Retina (tissue), 1 donor: Measurements from ENCODE around the gene GABRP.
A peak's percentile ranks its signal among the peaks of the same experiment; 100 is the strongest.
"Not testable (repeated sequence)": the region's sequence is repeated elsewhere in the genome, so short reads cannot be mapped to it uniquely, and the experiment has no call there.

ENCODE experiments used
- DNase-seq: peaks from one replicate; pipeline ENCODE4 v3.0.0-alpha.2; 2016

The GABRP gene, protein sequence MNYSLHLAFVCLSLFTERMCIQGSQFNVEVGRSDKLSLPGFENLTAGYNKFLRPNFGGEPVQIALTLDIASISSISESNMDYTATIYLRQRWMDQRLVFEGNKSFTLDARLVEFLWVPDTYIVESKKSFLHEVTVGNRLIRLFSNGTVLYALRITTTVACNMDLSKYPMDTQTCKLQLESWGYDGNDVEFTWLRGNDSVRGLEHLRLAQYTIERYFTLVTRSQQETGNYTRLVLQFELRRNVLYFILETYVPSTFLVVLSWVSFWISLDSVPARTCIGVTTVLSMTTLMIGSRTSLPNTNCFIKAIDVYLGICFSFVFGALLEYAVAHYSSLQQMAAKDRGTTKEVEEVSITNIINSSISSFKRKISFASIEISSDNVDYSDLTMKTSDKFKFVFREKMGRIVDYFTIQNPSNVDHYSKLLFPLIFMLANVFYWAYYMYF

DNA sequence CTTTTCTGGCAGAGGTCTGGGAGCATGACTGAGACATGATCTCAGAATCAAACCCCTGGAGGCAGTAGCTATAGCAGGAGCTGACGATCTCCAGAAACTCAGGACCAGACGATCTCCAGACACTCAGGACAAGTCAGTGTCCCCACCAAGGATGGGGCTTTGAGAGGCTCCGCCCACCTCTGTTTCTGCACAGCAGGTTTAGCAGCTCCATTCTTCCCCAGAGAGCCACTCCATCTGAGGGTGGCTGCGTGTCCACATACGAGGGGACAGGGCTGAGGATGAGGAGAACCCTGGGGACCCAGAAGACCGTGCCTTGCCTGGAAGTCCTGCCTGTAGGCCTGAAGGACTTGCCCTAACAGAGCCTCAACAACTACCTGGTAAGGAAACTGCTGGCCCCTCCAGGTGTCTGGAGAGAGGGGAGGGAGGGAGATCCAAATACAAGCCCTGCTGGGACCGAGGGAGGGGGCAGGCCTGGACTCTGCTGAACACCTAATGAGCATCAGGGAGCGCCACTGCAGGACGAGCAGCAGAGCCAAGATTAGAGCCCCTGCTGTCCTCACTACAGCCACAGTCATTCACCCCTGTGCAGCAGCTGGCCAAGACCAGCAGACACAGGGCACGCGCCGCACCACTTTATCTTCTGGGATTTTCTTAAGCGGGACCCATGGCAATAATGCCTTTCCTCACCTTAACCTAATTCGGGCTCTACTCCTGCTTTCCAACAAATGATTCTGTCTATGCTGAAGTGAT lies at the start of gene GABRP:
GABRP (plus strand) TSS at position 228 of the 750 bp plus-strand sequence. CDS start 4,891 bp downstream, outside the sequence.
- no peak for DNase-seq

GRCh38 chr5:170736966-170737365 lies 46.6 kb upstream of the GABRP start:
- DNase-seq: no peak

DNA sequence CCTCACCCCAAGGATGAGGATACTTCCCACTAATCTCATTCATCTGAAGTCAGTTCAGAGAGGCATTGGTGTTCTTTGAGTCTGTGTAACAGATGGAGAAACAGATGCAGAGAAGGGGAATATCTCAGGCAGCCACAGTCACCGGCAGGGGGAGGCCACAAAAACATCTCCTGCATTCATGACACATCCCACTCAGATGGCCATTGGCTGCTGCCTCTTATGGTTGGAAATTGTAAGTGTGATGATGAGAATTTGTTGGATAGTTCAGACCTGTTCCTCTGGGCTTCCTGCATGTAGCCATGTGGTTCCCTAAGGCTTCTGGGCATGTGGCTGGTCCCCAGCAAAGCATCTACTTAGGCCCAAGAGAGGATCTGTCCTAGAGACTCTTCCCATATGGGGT lies 45.9 kb upstream of the GABRP start:
- no peak for DNase-seq

GRCh38 chr5:170738840-170739239 lies 44.7 kb upstream of the GABRP start:
- DNase-seq: no peak

- no peak for DNase-seq
Measured at GRCh38 chr5:170739446-170739845, 44.1 kb upstream of the GABRP start.

DNA sequence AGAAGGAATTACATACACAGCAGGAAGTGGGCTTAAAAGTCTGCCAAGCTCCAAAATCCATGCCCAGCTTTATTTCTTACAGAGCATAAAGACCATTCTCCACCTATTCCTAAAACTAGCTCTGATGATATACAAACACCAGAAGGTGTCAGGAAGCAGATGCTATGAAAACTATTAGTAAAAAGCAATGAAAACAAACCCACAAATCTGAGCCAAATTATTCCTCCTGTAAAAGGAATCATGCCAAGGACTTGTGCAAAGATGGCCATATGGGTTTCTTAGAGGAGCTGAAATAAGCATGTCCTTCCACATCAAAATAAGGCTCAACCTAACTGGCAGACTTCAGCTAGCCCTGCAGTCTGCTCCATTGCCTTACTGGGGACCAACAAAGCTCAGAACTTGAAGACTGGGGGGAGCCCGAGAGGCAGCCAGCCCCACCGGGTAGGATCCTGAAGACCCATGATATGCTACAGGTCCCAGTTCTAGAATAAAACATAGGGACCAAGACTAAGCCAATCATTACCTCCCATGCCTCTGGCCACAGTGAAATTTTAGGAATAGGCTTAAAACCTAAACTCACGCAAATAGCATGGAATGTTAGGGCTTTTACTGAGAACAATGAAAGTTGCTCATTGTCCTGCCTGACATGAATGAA lies 42.8 kb upstream of the GABRP start:
- no peak for DNase-seq

- DNase-seq: no peak
Measured at GRCh38 chr5:170741801-170742200, 41.7 kb upstream of the GABRP start.

DNA sequence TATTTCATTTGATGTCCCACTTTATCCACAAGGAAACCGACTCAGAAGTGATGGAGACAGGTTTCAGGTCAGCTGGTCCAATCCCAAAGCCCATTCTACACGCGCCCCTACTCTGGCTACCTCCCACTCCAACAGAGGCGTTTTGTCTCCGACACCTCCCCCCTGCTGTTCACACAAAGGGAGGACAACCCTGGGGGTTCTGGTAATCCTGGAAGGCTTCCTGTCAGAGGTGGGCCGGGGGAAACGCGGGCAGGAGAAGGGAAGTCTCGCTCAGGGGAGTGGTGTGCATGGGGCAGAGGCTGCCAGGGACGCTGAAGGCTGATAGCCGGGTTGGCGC lies 39.7 kb upstream of the GABRP start:
- DNase-seq: no peak

GRCh38 chr5:170745481-170746071 lies 37.9 kb upstream of the GABRP start:
- DNase-seq: peak; percentile 37

- DNase-seq: no peak
Measured at GRCh38 chr5:170746075-170746960, 37.2 kb upstream of the GABRP start.

DNA sequence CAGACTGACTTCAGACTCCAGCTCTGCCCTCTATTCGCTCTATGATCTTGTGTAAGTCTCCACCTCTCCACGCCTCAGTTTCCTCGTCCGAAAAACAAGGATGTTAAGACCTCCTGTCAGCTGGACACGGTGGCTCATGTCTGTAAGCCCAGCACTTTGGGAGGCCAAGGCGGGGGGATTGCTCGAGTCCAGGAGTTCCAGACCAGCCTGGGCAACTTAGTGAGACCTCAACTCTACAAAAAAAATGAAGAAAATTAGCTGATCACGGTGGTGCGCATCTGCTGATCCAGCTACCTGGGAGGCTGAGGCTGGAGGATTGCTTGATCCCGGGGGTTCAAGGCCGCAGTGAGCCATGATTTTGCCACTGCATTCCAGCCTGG lies 36.6 kb upstream of the GABRP start:
- no peak for DNase-seq

- DNase-seq: no peak
Measured at GRCh38 chr5:170747357-170747756, 36.2 kb upstream of the GABRP start.

DNA sequence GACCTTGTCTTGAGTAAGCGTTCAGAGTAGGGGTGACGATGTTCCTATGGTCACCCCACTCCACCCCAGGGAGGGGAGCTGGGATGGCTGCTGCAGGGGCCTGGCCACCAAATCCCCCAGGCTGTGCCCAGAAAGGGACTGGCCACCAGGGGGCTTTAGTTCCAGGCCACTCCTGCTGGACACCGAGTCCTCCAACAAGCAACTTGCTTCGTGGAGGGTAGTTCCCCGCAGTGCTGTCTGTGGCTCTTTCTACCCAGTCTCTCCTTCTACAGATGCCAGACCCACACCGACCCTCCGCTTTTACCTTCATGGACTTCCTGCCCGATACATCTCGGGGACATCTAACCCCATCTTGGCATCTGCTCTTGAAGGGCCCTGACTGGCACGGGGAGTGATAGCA lies 35.7 kb upstream of the GABRP start:
- DNase-seq: peak; percentile 38

DNA sequence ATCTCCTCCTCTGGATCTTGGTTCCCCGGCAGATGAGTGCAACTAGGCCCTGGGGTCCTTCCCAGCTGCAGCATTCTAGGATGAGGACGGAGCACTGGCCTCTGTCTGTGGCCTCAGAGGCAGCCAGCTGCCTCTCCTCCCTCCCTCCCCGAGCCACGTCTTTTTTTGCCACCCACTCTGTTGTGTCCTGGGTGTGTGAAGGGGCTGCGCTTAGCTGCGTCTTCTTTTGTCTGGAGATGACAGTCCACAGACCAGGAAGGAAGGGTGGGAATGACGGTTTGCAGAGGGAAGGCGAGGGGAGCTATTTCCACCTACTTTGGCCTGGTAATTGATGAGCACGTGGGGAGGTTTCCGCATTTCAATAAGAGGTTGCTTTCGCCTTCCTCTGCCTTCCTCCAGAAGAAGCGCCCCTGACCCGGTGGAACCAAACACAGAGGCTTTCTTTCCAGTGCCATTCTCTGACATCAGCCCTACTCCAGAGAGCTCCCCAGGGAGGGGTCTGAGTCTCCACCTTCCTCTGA lies 34.5 kb upstream of the GABRP start:
- no peak for DNase-seq

DNA sequence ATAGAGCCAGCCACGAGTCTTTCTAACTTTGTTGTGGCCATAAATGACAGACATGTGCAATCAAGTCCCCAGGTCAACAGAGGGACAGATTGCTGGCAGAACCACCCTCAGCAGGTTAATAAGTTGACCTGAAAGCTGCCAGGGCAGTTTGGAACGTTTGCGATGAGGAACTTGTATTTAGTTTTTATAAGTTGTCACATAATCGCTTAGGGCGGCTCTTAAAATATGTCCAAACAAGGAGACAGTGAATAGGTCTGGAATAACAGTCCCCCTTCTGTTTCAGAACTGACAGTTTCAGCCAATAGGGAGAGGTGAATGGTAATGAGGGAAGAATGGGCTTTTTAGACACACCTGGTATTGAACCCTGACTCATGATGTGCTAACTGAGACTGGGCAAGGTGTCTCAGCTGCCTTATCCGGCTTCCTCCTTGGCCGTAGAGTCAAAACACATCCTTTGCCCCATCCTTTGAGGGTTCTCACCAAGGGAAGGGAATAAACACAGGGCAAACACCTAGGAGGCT lies 33.6 kb upstream of the GABRP start:
- DNase-seq: no peak

DNA sequence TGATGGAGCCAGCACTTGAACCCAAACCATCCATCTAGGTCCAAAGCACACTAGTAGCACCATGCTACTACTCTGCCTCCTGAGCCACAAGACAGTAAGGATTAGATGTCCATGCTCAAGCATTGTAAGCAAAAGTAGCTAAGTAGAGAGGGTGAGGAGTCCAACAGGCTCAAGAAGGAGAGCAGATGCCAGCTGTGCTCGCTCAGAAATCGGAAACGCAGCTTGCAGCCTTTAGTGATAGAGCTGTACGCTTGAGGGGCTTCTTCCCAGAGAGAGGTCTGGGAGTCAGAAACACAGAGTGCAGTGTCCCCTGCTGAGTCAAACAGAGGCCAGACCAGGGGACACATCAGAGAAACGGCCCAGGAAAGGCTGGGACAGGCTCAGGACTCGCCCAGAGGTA lies 32.7 kb upstream of the GABRP start:
- no peak for DNase-seq

DNA sequence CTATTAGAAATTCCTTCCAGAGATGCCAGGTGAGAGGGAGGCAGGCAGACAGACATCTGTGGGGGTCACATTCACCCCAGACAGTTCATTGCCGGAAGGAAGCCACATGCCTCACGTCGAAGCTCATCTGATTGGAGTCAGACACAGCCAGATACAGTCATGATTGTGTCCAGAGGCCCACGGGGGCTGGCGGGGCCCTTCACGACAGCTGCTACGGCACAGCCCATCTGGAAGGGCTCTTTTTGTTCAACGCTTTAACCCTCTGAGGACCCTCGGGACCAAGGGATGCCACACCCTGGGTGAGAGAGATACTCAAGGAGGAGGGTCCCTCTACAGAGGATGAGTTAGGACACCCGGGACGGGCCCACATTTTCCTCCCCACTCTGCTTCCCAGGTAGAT lies 31.9 kb upstream of the GABRP start:
- DNase-seq: no peak

DNA sequence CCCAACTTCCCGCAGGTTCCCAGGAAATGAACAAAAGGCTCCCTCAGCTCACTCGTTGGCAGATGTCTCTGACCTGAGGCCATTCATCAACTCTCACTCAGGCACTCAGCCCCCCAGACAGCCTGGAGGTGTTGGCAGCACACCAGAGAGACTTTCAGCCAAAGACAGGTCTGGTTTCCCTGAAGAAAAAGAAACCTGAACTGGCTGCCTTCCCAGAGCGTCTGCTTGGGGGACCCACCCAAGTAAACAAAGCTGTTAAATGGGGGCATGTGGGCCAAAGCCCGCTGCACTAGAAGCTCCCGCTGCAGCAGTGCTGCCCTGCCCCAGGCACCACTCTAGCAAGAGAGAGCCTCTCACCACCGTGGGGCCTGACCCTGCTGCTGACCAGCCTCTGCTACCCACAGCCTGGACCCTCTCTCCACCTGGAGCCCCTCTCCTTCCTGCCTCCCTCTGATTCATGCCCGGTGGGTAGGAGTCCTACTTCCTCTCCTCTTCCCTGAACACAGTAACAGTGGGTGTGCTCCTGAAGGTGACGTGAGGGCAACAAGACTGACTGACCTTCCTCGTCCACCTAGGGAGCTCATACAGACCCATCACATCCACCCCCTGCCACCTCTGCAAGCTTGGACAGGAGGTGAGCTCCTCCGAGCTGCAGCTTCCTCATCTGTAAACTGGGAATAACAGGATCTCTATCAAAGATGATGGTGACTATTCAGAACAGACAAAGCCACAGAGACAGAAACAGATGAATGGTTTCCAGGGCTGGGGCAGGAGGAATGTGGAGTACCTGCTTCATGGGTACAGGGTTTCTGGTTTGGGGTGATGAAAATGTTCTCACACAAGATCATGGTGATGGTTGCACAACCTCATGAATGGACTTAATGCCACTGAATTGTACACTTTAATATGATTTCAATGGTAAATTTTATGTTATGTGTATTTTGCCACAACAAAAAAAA lies 31.0 kb upstream of the GABRP start:
- DNase-seq: no peak

DNA sequence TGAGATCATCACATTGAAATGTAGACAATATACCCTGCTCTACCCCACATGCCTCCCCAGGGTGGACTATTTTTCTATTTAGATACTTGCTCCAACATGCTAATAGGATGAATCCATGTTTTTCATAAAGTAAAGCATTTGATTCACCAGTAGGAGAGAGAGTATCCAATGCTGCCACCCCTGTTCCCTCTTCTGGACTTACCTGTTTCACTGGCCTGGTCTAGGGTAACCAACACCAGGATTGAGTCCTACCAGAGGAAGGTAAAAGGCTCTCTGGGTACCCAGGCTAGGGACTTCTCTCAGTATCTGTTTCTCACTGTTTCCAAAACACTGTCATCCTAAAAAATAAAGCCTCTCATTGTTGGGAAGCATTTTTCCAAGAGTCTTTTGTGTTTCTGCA lies 30.2 kb upstream of the GABRP start:
- DNase-seq: no peak

DNA sequence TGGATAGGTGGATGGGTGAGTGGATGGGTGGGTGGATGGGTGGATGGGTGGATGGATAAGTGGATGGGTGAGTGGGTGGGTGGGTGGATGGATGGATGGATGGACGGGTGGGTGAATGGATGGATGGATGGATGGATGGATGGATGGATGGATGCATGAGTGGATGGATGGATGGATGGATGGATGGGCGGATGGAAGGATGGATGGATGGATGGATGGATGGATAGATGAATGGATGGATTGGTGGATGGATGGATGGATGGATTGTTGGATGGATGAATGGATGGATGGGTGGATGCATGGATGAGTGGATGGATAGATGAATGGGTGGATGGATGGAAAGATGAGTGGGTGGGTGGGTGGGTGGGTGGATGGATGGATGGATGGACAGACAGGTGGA lies 29.0 kb upstream of the GABRP start:
- not testable (repeated sequence) for DNase-seq
